Lower leg skin (tissue), 4 donors: Measurements from ENCODE around the gene THSD7B. TPM values are rescaled to one million over a fixed set of nuclear protein-coding genes. Genes with fewer than 3 reads are reported as not detected.

Source experiments
- DNase-seq, 2 donors: peaks; one replicate each; pipeline ENCODE4 v3.0.0-alpha.2; 2019; ENCODE audit warnings: low spot score in 2 of 2
- H3K4me3 ChIP-seq: fragments of 200-600 bp; sonication (generic); 2 replicates; pipeline ENCODE4 v1.5.1; 2017; ENCODE audit warnings: mild to moderate bottlenecking, low read depth; ENCODE audit not compliant: poor library complexity, severe bottlenecking
- CTCF ChIP-seq, 3 donors: fragments of 450-650 bp; IDR thresholded peaks; one replicate each; pipeline ENCODE4 v1.5.1; 2016; ENCODE audit warnings: antibody characterized with exemption in 3 of 3, mild to moderate bottlenecking in 3 of 3, moderate library complexity in 2 of 3
- POLR2A ChIP-seq, 2 donors: fragments of 450-650 bp; IDR thresholded peaks; one replicate each; pipeline ENCODE4 v1.6.1; 2016 to 2017; ENCODE audit warnings: antibody characterized with exemption in 2 of 2, mild to moderate bottlenecking in 1 of 2, moderate library complexity in 1 of 2
- WGBS, 2 donors: methylation state at CpG; one replicate each; pipeline ENCODE4 v1.1.5; 2018; 5-methylcytosine and 5-hydroxymethylcytosine counted together
- intact Hi-C: fragments of 100-400 bp; cut with DNase I; formaldehyde crosslinking; loops from one replicate; pipeline ENCODE4 v1.15.0; 2023; ENCODE audit warnings: low total_unique reads
- total RNA-seq, 4 donors: library from RNA; depleted of rRNA; stranded (reverse); fragments of >200 nt; gene quantifications; one replicate each; pipeline ENCODE4 v1.1.0, GENCODE V29; 2016

THSD7B gene
- total RNA-seq, 4 donors from 2014 or later, result not detected

- DNase-seq, result no peak
- intact Hi-C loops, result no loop called here
- WGBS, 2 donors, result 49 to 55% methylated on average over 3 of the region's 3 CpGs
- TF ChIP-seq CTCF (IDR thresholded peaks at IDR 0.05), result no peak
- TF ChIP-seq POLR2A (IDR thresholded peaks at IDR 0.05), result no peak
- no peak overlapping the region for H3K4me3 ChIP-seq
Measured at GRCh38 chr2:137420744-137421143, 655.4 kb downstream of the THSD7B start.

- H3K4me3 ChIP-seq, result no peak overlapping the region
- no peak for DNase-seq
- intact Hi-C loops, result no loop called here
- 20 to 24% methylated on average over 1 of the region's 1 CpG for WGBS, 2 donors
- no peak for TF ChIP-seq CTCF (IDR thresholded peaks at IDR 0.05)
- TF ChIP-seq POLR2A (IDR thresholded peaks at IDR 0.05), result no peak
Measured at GRCh38 chr2:137435162-137435561, 669.8 kb downstream of the THSD7B start.

GRCh38 chr2:137437386-137437785 is 672.0 kb downstream of the THSD7B start:
- intact Hi-C loops, result no loop called here
- TF ChIP-seq CTCF (IDR thresholded peaks at IDR 0.05) (no peak), POLR2A (IDR thresholded peaks at IDR 0.05) (no peak)
- no peak overlapping the region for H3K4me3 ChIP-seq
- DNase-seq, result no peak
- 31 to 36% methylated on average over 2 of the region's 2 CpGs for WGBS, 2 donors

GRCh38 chr2:137444970-137445369 is 679.6 kb downstream of the THSD7B start:
- TF ChIP-seq POLR2A (IDR thresholded peaks at IDR 0.05), result no peak
- TF ChIP-seq CTCF (IDR thresholded peaks at IDR 0.05), result no peak
- intact Hi-C loops, result no loop called here
- 63 to 67% methylated on average over 1 of the region's 1 CpG for WGBS, 2 donors
- H3K4me3 ChIP-seq, result no peak overlapping the region
- DNase-seq, result no peak

- no peak for DNase-seq
- intact Hi-C loops, result no loop called here
- TF ChIP-seq CTCF (IDR thresholded peaks at IDR 0.05), result no peak
- no peak for TF ChIP-seq POLR2A (IDR thresholded peaks at IDR 0.05)
- no peak overlapping the region for H3K4me3 ChIP-seq
Measured at GRCh38 chr2:137449454-137449853, 684.1 kb downstream of the THSD7B start.

GRCh38 chr2:137454886-137455285 is 689.5 kb downstream of the THSD7B start:
- DNase-seq, result no peak
- TF ChIP-seq CTCF (IDR thresholded peaks at IDR 0.05), result no peak
- TF ChIP-seq POLR2A (IDR thresholded peaks at IDR 0.05), result no peak
- intact Hi-C loops, result no loop called here
- WGBS, 2 donors, result 67 to 71% methylated on average over 2 of the region's 2 CpGs
- H3K4me3 ChIP-seq, result no peak overlapping the region
